ENCODE results near the gene RFNG.

Gene RFNG

GRCh38 chr17:82077617-82078358 is 26.2 kb upstream of the RFNG start:
- no peak for DNase-seq

GRCh38 chr17:82076785-82077591 is 25.4 kb upstream of the RFNG start:
- no peak for DNase-seq

- no peak for DNase-seq
Measured at GRCh38 chr17:82076018-82076784, 24.6 kb upstream of the RFNG start.

GRCh38 chr17:82073446-82073845 is 21.8 kb upstream of the RFNG start:
- no peak for DNase-seq

DNA sequence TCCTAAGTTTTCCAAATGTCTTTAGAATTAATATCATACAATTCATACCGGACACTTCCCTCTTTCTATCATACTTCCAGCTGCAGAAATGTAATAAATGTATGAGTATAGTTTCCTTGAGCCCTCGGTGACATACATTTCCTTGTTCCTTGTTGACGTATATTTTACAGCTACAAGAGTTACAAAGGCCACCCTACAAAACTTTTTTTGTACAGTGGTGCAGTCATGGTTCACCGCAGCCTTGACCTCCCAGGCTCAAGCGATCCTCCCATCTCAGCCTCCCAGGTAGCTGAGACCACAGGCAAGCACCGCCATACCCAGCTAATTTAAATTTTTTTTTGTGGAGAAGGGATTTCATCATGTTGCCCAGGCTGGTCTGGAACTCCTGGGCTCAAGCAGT is 21.2 kb upstream of the RFNG start:
- no peak for DNase-seq

GRCh38 chr17:82070611-82071010 is 19.0 kb upstream of the RFNG start:
- no peak for DNase-seq

- DNase-seq = peak; percentile 11
Measured at GRCh38 chr17:82065638-82066303, 14.2 kb upstream of the RFNG start, which contains the start of gene DUS1L. DUS1L (minus strand) TSS chr17:82065804; CDS start chr17:82065059, 745 bp downstream.

DNA sequence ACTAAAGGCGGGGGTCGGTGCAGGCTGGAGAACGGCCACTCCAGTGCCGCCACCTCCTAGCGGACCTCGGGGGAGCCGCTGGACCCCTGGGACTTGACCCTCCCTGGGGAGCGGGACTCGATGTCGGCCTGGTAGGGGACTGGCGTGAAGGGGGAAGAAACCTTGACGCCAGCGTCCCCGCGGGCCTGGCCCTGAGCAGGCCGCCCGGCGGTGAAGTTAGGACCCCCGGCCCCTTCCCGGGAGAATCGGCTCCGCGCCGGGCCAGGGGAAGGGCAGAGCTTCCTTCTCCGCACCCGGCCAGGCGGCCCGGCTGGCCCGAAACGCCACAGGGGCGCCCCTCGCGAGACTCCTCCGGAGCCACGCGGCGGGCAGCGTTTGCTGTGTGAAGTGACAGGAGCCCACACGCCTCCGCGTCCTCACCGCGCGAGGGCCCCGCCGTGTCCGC is 13.6 kb upstream of the RFNG start:
- DNase-seq = no peak

DNA sequence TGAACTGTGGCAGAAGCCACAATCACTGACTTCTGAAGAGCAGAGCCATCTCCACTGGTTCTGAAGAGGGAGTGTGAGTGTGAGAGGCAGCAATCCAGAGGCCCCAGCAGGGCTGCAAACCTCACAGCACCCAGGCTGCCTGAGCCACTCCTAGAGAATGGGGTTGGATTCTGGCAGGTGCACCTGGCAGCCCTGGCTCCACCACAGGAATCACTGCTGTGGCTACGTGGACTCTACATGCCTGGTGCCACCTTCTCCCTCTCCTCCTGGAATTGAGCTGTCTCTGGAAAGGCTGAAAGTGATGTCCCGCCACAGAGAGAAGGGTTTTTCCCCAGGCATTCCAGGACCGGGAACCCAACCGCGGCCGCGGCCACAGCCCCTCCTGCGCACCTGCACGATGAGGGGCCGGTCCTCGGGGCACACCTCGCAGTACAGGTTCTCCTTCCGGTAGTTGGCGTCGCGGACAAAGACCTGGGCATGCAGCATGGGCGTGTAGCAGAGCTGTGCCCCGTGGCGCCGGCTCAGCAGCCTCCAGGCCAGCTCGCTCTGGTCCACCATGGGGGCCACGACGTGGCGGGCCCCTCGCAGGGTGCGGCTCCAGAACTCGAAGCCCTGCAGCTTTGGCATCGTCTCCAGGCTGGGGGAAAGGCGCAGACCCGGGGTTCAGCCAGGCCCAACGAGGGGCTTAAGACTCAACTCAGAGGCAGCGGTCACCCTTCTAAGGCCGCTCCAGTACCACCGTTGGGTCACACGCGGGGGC is 13.0 kb upstream of the RFNG start:
- DNase-seq = peak; percentile 22

DNA sequence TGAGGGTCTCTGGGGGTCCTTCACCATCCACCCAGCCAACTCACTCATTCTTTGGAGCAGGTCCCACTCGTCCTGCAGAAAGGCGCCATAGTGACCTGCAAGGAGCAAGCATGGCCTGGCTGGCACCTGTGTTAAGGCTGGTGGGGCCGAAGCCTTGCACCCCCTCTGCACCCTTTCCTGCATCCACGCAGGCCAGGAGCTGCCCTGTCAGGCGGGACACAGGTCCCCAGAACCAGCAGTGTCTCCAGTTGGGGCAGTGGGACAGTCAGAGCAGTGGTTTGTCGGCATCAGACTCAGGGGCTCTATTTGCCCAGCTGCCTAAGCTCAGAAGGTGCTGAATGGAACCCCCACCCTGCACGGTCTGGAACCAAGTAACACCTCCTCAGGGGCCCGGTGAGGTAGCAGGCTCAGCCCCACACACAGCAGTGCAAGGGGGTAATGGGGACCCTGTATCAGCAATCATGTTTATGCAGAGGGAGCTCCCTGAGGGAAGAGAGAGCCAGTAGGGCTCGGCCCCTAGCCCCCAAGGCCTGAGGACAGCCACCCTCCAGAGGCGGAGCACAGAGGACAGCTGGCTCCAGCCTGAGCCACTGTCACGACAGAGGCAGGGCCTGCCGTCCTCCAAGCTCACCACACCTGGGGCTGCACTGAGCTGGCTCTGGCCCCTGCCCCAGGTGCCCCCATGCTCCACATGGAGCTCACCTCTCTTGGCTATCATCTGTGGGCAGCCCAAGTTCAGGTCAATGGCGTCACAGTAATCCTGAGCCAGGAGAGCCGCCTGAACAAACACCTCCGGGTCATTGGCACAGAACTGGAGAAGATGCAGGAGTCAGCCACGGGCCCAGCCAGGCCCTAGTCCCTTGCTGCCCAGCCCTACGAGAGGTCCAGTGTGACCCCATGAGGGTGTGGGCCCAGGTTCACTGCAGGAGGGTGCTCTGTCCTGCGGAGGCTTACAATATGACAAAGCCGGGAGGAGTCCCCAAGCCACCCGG is 12.1 kb upstream of the RFNG start:
- no peak for DNase-seq

- DNase-seq = no peak
Measured at GRCh38 chr17:82062984-82063368, 11.4 kb upstream of the RFNG start.

DNA sequence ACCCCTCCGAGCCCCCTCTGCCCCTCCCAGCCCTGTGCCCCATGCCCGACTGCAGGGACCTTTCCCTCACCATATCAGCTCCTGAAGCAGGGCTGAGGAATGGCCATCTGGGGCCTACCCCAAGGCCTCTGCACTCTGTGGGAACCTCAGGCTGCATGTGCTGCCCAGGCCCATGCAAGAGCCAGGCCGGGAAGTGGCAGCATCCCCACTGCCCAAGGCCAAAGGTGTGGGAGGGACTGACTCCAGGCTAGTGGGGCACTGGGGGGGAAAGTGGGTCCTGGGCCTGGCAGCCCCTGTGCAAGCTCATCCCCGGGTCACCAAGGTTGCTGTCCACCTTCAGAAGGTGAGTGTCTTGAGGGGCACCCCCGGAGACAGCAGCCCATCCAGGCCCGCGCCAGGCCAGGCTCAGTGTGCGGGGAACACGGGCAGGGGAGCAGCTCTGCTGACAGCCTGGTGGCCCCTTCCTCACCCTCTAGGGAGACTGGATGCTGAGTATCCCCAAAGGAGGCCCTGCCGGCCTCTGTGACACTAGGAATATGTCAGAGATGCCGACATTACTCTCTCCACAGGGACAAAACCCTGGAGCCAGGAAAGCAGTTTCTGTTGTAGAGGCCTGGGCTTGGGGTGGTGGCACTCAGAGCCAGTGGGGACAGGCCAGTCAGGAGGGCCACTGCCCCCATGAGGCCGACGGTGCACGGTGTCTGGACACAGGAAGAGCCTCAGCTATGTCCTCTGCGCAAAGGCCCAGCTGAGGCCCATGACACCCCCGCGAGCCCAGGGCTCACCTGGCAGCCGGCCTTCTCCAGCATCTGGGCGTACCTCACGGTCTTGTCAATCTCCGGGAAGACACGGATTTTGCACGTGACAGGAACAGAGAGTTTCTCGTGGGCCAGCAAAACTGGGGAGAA is 10.7 kb upstream of the RFNG start:
- no peak for DNase-seq

GRCh38 chr17:82061047-82061925 is 9.7 kb upstream of the RFNG start:
- no peak for DNase-seq

DNA sequence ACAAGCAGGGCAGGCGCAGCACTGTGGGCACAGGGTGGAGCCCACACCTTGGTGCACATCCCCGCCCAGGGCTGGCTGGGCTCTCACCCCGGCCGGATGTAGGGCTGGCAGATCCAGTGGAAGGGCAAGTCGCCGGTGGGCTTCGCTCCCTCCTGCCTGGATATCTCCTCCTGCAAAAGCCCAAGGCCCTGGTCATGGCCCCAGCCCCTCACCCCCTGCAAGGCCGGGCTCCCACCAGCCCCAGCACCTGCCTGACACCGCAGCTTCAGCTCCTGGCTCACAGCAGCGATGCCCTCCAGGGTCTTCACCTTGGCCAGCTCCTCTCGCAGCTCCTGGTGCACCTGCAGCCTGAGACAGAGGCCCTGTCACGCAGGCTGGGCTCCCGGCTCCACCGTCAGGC is 9.0 kb upstream of the RFNG start:
- DNase-seq = no peak

- DNase-seq = no peak
Measured at GRCh38 chr17:82060001-82060380, 8.4 kb upstream of the RFNG start.

GRCh38 chr17:82059272-82060000 is 7.8 kb upstream of the RFNG start:
- no peak for DNase-seq

DNA sequence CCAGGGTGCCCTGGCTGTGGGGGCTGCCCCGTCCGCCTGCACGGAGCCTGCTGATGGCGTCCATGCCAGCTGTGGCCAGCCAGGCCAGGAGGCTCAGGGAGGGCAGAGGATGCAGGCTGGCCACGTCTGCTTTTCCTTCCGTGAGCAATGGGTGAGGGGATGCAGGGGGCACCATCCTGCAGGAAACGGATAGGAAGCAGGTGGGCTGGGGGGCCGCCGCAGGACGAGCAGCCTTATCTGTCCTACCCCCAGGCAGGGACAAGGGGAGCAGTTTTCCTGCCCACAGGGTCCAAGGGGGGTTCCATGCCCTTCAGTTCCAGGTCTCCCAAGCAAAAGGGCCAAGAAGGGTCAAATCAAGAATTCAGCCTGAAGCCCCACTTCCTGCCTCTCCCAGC is 7.2 kb upstream of the RFNG start:
- DNase-seq = no peak

Measured in NCI-H2107 (cell line).